Esophagus mucosa (tissue), 1 donor: Measurements from ENCODE around the gene ARF1. TPM values are rescaled to one million over a fixed set of nuclear protein-coding genes. Genes with fewer than 3 reads are reported as not detected.
"Not testable (repeated sequence)": the region's sequence is repeated elsewhere in the genome, so short reads cannot be mapped to it uniquely, and the experiment has no call there.

Experiments used
- ATAC-seq: fragments of 200-7000 bp; cut with Tn5 transposase; one replicate; pipeline ENCODE4 v1.9.1; 2020
- total RNA-seq: library from RNA; stranded (reverse); gene quantifications from one replicate; pipeline ENCODE4 v1.2.4, GENCODE V29; 2023
- donor health status: DM: yes; HTN: yes; CAD: no.

Gene ARF1
- total RNA-seq, 1 donor from 2014 or later, result 273 TPM

DNA sequence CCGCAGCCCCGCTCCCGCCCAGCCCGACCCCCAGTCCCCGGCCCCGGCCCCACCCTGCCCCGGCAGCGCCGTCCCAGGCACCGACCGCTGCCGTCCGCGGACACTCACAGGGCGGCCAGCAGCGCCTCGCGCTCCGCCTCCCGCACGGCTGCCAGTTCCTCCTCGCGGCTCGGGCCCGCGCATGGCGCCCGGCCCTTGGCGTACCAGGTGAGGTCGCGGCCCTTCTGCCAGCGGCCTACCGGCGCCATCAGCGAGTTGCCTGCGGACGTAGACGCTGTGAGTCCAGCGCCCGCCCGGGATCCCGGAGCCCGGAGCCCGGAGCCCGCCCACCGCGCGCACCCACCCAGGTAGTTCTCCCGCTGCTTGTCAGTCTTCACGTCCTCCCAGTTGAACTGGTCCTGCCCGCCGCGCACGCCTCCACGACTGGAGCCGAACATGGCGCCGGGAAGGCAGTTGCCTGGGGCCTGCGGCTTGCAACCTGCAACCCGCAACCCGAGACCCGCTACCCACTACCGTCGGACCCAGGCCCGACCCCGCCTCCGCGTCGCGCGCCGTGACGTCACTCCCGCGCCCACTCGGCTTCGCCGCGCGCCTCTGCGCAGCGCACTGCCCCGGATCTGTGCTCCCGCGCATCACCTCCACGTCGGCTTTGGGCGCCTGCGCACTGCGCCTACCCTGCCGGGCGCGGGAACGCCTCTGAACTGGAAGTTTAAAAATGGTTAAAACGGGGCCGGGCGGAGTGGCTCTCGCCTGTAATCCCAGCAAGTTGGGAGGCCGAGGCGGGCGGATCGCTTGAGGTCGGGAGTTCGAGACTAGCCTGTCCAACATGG is 20.5 kb downstream of the ARF1 start, which contains the start of gene C1orf35:
Gene C1orf35, minus strand, starts transcription at position 535 of the 830 bp plus-strand sequence. Its CDS starts 98 bp downstream, at position 437.
- peak; percentile 86 for ATAC-seq

DNA sequence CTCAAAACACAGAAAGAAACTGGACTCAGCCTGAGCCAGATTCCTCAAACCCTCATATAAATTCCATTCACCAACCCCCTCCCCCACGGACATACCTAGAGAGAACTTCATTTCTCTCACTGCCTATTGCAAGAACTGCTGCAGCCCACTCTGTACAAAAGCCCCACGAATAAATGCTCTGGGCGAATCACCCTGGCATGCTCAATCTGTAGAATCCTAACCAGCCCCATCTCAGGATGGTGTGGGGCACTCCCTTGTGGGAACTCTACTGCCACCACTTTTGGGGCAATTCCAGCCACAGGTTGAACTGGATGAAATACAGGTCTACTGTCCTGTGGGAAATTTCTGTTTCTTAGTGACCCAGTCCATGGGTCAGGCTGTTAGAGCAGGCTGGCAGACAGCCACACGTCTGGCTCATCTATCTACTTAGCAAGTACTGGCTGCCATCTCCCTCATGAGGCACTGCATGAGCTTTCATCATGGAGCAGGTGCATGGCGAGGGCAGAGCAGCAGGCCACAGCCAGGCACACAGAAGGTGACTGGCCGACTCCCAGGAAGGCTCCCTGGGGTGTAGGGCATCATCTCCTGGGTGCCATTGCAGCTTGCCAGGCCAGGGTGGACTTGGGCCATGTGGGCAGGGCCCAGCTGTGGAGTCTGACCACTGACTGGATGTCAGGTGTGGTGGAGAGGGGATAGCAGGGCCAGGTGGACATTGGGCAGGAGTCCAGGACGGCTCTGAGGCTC is 22.2 kb downstream of the ARF1 start:
- no peak for ATAC-seq

DNA sequence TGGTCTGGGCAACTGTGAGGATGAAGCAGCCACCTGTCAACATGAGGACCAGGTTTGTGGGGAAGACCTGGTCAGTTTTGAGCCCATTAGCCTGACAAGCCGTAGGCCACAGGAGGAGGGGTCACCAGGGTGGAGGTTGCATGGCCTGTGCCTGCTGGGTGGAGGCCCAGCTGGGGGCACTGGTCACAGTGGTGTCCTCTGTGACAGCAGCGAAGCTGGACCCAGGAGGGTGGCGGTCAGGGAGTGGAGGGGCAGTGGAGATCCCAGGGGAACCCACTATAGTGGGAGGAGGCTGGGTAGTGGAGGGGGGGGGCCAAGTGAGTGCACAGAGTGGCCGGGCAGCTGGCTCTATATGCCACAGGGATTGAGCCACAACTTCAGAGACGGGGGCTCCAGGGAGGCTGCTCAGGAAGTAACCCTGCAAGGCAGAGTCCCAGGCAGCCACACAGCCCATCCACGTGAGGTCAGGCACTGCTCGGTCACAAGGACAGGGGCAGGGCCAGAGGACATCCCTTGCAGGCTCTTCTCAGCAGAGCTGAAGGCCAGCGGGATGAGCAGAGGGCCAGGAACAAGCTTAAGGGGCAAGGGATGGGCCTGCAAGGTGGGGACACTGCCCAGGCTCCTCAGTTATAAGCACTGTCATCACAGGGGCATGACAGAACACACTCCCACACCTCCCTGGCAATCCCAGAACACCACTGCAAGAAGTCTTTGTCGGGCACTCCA is 22.9 kb downstream of the ARF1 start:
- no peak for ATAC-seq

DNA sequence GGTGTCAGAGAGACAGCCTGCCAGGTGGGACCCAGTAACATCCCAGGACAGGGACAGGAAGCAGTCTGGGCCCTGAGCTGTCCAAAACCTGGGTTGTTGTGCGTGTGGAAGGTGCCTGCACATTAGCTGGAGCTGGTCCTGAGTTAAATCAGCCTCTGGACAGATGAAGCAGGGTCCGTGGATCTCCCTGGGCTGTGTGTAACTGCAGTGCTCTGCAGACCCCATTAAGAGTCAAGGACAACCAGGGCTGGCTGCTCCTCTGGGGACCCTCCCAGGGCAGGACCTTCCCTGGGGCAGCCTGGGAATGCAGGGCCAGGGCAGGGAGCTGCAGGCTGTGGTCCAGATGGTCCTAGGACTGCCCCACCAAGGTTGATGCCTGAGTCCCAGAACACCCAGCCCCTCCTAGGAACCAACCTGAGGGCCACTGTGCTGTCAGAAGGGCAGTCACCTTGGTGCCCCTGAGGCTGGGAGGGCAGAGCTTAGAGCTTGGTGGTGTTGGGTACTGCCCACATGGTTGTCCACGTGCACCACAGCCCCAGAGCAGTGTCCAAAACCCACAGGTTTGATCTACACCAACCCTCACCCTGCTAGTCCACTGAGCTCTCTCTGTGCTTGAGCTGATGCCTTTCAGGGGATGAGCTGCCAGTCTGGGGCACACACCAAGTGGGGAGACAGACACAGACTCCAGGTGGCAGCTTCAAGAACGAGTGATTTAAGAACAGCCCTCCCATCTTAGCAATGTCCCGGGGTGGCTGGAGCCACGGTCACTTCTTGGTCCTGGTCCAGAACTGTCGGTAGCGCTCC is 23.7 kb downstream of the ARF1 start:
- ATAC-seq, result no peak

DNA sequence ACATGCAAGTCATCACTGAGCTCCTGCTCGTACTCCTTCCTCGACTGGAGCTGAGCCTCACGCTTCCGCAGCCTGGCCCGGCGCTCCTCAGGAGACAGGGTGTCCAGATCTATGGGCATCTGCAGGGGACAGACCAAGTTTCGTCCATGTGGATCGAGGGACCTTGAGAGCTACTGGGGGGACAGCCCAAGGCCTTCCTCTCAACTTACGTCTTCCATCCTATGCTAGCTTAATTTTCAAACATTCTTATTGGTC is 24.2 kb downstream of the ARF1 start:
- no peak for ATAC-seq

DNA sequence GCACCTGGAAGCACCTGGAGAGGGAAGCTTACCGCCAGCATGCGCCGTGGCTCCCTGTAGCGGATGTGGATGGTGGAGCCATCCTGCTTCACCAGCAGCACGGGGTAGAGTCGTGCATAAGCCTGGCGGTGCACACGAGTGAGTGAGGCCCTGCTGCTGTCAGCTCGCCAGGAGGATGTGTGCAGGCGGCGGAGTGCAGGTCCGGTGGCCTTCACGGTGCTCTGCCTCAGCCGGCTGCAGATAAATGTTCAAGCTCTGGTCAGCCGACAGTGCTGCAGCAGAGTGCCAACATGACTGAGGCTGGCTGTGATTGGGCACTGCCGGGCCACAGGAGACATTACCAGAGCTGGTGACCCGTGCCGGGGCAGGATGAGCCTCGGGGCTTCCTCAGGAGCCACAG is 25.1 kb downstream of the ARF1 start:
- ATAC-seq, result no peak

DNA sequence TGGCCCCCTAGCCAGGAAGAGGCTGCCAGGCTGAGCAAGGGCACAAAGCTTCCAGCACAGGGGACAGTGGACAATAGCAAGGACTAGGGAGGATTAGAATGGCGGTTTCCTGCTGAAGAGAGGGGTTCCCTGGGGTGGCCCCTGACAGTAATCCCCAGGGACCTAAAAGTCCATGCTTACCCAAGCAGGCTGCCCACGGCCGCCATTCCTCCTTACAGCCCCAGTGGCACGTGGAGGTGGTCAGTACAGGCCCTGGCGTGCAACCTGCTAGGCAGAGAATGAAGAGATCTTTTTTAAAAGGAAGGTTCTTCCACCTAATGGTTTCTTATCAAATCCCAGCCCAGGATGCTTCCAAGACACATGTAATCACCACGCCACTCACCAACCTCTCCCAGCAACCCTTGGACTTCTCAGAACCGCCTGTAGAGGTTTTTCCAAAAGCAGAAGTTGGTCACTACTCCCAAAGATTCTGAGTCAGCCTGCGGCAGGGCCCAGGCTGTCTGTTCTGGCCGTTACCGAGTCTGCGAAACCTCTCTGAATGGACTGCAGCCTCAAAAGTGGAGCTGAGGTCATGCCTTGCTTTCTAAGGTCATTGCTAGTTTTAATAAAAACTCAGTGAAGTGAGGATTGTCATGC is 25.7 kb downstream of the ARF1 start:
- ATAC-seq, result no peak

DNA sequence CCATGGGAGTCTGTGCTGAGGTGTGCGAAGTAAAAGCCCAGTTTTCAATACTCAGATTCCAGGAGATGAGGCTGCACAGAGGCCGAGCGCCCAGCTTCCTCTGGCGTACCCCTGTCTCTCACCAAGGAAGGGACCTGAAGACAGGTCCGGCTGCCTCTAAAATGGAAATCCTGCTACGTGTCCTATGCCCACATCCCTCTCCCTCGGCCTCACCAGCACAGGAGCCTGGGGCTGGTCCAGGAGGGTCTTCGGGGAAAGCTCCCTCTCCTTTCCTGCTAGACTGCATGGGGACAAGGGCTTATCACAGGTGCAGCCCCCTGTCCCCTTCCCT is 26.2 kb downstream of the ARF1 start:
- no peak for ATAC-seq

DNA sequence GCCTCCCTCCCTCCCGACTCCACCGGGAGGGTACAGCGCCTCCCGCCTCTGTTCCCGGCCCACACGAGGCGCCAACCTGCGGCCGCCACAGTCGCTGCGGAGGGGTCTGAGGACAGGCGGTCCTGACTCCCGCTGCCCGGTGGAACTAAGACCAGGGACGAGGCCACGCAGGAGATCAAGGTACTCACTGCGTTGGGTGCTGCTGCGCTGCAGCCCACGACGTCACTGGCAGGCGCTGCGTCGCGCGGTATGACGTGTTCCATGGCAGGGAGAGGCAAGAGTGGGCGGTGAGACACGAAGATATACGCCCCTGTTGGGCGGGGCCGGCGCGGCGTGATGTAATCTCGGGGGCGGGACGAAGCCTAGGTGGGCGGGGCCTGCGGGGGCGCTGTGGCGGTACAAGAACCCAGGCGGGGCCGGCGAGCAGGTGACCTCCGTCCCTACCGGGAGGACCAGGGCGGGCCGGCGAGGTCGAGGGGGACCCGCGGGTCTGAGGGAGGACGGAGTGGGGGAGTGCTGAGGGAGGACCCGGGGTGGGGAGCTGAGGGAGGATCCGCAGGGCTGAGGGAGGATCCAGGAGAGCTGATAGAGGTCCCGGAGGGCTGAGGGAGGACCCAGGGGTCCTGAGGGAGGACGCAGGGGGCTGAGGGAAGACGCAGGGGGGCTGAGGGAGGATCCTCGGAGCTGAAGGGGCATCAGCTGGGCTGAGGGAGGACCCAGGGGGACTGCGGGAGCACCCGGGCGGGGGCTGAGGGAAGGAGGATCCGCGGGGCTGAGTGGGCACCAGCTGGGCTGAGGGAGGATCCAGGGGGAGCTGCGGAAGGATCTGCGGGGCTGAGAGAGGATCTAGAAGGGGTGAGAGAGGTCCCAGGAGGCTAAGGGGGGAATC is 26.8 kb downstream of the ARF1 start, which contains the start of gene MRPL55:
Gene MRPL55, minus strand, starts transcription at position 227 of the 889 bp plus-strand sequence. CDS start 1,039 bp downstream, outside the sequence.
- peak; percentile 98 for ATAC-seq

DNA sequence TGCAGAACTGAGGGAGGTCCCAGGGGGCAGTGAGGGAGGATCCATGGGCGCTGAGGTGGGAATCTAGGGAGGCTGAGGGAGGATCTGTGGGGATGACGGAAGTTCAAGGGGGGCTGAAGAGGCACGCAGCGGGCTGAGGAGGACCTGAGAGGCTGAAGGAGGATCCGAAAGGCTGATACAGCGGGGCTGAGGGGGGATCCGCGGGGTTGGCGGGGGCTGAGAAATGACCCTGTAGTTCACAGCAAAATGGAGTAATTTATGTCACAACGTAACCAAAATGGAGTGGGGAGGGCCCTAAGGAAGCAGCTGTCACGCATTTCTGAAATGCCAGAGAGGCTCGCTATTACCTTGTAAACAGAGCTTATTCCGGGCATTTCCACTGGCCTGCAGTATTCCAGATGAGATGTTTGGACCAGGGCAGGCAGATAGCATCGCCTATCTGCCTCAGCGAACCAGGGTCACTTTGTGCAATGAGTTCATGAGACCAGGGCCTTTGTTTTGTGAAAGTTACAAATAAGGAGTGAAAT is 27.5 kb downstream of the ARF1 start:
- no peak for ATAC-seq

DNA sequence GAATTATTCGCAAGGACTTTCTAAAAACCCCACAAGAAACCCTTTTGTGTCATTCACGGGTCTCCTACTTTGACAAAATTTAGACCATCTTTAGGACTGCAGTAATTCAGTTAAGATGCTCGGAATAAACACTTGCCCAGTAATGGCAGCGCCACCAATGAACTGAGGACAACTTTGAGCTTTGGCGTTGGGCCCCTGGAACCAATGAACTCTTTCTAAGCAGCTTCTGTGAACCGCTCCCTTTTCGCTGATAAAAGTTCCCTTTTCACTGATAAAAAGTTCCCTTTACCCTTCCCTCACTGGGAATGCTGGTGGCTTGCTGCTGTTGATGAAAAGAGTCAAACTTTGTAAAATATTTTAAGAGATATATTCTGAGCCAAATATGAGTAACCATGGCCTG is 28.0 kb downstream of the ARF1 start:
- no peak for ATAC-seq

DNA sequence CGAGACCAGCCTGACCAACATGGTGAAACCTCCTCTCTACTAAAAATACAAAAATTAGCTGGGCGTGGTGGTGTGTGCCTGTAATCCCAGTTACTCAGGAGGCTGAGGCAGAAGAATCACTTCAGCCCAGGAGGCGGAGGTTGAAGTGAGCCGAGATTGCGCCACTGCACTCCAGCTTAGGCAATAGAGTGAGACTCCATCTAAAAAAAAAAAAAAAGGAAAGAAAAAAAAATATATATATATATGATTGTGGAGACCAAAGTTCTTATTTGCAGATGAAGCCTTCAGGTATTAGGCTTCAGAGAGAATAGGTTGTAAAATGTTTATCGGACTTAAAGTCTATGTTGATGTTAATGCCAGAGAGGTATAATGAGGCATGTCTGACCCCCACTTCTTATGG is 28.8 kb downstream of the ARF1 start:
- ATAC-seq, result not testable (repeated sequence)

DNA sequence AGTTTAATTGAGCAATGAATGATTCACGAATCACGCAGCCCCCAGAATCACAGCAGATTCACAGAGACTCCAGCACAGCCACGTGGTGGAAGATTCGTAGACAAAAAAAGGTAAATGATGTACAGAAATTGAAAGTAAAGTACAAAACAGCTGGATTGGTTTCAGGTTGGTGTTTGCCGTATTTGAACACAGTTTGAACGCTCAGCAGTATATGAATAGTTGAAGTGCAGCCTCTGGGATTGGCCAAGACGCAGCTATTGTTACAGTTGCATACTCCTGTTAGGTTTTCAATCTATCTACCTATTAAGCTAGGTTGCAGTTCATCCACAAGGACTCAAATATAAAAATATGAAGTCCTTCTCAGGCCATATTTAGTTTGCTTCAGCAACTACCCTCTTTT is 29.7 kb downstream of the ARF1 start:
- no peak for ATAC-seq

DNA sequence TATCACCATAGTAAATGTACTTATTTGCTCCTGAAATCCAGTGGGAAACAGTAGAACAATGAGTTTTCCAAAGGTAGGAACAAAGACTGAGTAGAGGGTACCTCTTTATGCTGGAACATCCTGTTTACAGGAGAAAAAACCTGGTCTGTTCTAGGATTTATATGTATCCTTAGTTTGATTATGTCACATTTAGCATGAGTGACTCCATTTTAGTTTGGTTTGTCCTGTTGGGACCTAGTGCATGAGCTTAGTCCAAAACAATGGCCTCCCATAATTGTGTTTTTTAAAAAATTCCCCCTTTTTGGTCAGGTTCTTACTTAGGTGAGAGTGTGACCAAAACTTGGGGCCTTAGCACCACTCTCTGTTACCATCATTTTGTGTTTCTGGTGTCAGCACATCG is 30.1 kb downstream of the ARF1 start:
- ATAC-seq, result no peak

DNA sequence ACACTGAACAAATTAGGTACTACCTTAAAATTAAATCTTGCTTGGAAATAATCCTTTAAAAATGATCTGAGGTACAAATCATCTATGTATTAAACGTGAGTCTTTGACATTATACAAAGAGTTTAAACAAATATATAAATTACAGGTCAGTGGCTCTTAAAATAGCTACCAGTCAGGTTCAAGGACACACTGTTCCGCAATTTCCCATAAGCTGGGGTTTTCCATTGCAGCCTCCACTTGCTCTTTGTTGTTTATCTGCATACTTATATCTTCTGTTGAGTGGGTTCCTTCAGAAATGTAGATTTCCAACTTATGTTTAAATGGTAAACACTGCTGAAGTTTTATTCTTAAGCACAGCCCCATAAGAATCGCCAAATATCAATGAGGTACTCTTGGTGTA is 32.3 kb downstream of the ARF1 start:
- no peak for ATAC-seq

DNA sequence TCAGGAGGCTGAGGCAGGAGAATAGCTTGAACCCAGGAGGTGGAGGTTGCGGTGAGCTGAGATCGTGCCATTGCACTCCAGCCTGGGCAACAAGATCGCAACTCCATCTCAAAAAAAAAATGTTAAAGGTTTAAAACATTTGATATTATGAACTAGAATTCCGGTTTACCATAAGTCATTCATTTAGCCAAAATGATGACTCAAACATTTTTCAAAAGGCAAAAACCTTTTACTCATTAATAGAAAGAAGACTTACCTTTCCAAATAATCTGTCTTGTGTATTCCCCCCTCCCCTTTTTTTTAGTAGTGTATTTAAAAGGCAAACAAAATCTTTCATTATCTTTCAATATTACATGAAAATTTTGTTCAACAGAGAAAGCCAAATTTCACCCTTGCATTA is 34.8 kb downstream of the ARF1 start:
- no peak for ATAC-seq

DNA sequence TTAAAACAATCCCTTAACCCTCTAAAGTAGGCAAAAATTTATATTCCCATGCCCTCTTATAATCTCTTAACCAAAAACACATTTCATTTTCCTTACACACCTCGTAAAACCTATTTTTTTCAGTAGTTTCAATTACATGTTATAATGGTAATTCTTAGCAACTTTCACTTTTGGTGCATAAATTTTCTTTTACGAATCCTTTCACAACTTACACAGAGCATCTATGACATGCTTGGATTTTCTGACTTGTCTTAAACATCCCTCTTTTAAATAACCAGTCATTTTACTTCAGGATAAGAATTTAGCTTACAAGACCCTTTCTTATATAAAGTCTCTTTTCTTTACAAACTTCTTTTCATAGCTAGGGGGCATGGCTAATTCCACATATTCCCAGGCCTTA is 35.5 kb downstream of the ARF1 start:
- ATAC-seq, result no peak

DNA sequence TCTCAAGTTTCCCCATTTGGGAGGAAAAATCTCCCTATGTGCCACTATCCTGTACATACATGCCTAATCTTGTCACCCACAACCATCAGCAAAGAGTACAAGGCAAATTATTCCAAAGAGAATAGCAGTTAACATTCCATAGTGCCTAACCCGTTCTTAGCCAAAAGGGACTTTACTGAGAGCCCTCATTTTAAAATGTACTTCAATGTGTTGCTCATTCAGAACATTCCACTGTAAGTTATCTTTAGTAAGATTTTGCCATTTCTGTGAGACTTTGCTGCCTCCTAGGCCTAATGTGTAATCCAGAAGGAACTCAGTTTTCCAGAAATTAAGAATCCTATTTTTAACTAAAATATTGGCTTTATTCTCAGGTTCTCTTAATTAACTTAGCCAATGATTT is 37.8 kb downstream of the ARF1 start:
- ATAC-seq, result no peak

DNA sequence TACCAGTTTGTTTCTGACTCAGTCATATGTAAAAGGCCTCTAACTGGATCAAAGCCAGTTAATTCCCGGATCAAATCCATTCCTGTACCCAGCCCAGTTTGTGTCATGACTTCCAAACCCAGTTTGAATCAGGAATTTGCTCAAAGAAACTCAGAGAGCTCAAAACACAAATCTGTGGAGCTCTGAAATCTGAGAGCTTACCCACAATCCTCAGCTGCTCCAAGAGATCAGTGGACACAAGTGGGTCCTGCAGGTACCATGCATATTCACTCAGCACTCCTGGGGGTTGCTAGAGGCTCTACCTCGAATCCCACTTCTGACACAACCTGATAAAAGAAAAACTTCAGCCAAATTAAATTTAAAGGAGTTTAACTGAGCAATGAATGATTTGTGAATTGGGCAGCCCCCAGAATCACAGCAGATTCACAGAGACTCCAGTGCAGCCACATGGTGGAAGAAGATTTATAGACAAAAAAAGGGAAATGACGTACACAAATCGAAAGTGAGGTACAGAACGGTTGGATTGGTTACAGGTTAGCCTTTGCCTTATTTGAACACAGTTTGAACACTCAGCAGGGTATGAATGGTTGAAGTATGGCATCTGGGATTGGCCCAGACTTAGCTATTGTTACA is 38.5 kb downstream of the ARF1 start:
- ATAC-seq, result peak; percentile 54

DNA sequence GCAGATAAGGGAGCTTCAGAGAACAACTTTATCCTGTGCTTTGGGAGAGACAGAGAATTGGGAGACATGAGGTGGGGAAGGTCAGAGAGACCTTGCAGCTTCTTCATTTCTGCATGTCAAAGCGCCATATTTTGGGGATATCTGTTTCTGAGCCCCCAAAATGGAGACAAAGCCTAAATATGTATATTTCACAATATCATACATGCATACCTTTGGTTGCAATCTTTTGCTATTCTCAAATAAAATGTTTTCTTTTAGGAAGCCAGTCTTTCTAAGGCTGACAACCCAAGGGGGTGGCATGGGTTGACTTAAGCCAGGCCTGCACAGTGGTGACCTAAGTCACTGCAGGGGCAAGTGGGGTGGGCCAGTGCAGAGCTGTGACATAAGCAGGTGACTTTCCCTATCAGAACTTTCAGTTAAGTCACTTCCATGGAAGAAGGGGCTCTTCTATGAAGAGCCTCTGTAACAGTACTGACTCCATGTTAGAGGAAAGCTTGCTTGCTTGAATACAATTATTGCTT is 40.5 kb downstream of the ARF1 start:
- ATAC-seq, result no peak
